Caco-2 (cell line): ENCODE data around the gene PPA1. TPM values are rescaled to one million over a fixed set of nuclear protein-coding genes. Genes with fewer than 3 reads are reported as not detected.
A peak's percentile ranks its signal among the peaks of the same experiment; 100 is the strongest.

Experiments used
- BruUV-seq: library from RNA; stranded (reverse); fragments of 400-500 nt; replicated peaks from 2 replicates; lab custom pipeline; 2021; lab: Mats Ljungman, UMichigan
- CTCF ChIA-PET: fragments of 300-600 bp; sonication (Branson Sonifier 250); formaldehyde crosslinking; loops from one replicate; lab custom pipeline; 2022; ENCODE audit warnings: antibody characterized with exemption; lab: Charles Lee
- POLR2A ChIA-PET: fragments of 300-600 bp; sonication (Branson Sonifier 250); formaldehyde crosslinking; loops from one replicate; lab custom pipeline; 2022; ENCODE audit warnings: antibody characterized with exemption; lab: Charles Lee
- DNase-seq, 2 experiments: peaks; one replicate each; pipeline versions ENCODE4 v3.0.0 to v3.0.0-alpha.2; 2020 to 2022
- H3K27me3 ChIP-seq: replicated peaks from 2 replicates; pipeline ENCODE4 v1.6.0; 2011; ENCODE audit warnings: low read length; ENCODE audit not compliant: control insufficient read depth, insufficient read depth
- H3K36me3 ChIP-seq: 2 replicates; pipeline ENCODE4 v1.5.1; 2011; ENCODE audit warnings: low read length; ENCODE audit not compliant: control insufficient read depth, insufficient read depth
- H3K4me1 ChIP-seq: fragments of 250-450 bp; sonication (Bioruptor Pico); 2 replicates; pipeline ENCODE4 v1.5.1; 2020; ENCODE audit warnings: mild to moderate bottlenecking
- H3K4me3 ChIP-seq: 2 replicates; pipeline ENCODE4 v1.5.1; 2011; ENCODE audit warnings: low read depth, mild to moderate bottlenecking, control low read depth, low read length
- H3K9me3 ChIP-seq: fragments of 250-450 bp; sonication (Bioruptor Pico); 2 replicates; pipeline ENCODE4 v1.5.1; 2020; ENCODE audit warnings: mild to moderate bottlenecking, moderate library complexity
- H3K27ac Mint-ChIP-seq: one replicate; pipeline ENCODE4 v1.8.0; 2022; ENCODE audit warnings: mixed read lengths; ENCODE audit not compliant: unreplicated experiment
- H3K27me3 Mint-ChIP-seq: one replicate; pipeline ENCODE4 v1.8.0; 2022; ENCODE audit warnings: mixed read lengths; ENCODE audit not compliant: insufficient read depth, unreplicated experiment
- H3K36me3 Mint-ChIP-seq: one replicate; pipeline ENCODE4 v1.8.0; 2022; ENCODE audit warnings: mild to moderate bottlenecking, mixed read lengths; ENCODE audit not compliant: insufficient read depth, unreplicated experiment
- H3K4me1 Mint-ChIP-seq: one replicate; pipeline ENCODE4 v1.8.0; 2022; ENCODE audit warnings: low read depth, mixed read lengths; ENCODE audit not compliant: unreplicated experiment
- H3K4me3 Mint-ChIP-seq: one replicate; pipeline ENCODE4 v1.8.0; 2022; ENCODE audit warnings: mild to moderate bottlenecking, moderate library complexity, mixed read lengths; ENCODE audit not compliant: unreplicated experiment
- H3K9me3 Mint-ChIP-seq: one replicate; pipeline ENCODE4 v1.8.0; 2022; ENCODE audit warnings: mixed read lengths; ENCODE audit not compliant: unreplicated experiment
- intact Hi-C: fragments of 100-400 bp; cut with micrococcal nuclease; formaldehyde crosslinking; loops from one replicate; pipeline ENCODE4 v1.10.0; 2022; ENCODE audit not compliant: unreplicated experiment
- total RNA-seq: library from RNA; stranded (reverse); gene quantifications from 2 replicates; pipeline ENCODE4 v1.2.3, GENCODE V29; 2022
- TF ChIP-seq, protein P1 (sequence below), 2 experiments: fragments of 200-600 bp in 1 of 2; IDR thresholded peaks; 1 replicate in 1 of 2; 2 replicates in 1 of 2; pipeline versions ENCODE4 v1.5.1 to v1.8.0; 2011 to 2022; ENCODE audit warnings: antibody characterized with exemption in 1 of 2, control low read depth in 1 of 2, inconsistent platforms in 1 of 2, low read depth in 1 of 2, low read length in 1 of 2, mild to moderate bottlenecking in 1 of 2, moderate library complexity in 1 of 2; ENCODE audit not compliant: insufficient read depth in 1 of 2, severe bottlenecking in 1 of 2, unreplicated experiment in 1 of 2

PPA1 gene
- total RNA-seq, 1 experiment from 2014 or later: 350 TPM

DNA sequence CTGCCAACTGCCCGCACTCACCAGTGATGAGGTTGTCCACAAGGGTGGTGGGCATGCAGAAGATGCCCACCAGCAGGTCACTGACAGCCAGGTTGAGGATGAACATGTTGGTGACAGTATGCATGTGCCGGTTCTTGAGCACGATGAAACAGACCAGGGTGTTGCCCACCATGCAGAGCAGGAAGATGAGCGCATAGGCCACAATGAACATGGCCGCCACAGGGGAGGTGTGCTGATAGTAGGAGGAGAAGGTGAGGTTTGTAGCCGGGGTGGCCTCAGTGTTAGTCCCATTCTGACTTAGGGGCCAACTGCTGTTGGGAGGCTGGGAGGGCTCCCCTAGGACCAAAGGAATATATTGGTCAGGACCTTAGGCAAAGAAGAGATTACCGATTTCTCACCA, 32.8 kb upstream of the PPA1 start:
- no peaks in the 10 kb centered on the region for H3K27me3 Mint-ChIP-seq
- peak in 1 of 2 experiments; percentile 32 for DNase-seq
- H3K4me1 Mint-ChIP-seq: peaks cover 6% of the 10 kb centered on the region
- ChIA-PET POLR2A (no interaction called here), CTCF (interaction anchor here (0.9 to 3.5 kb wide), 18 partner anchors 20 to 138 kb away, joined by 3 to 214 read pairs (median 12); partner anchors contain the start of genes EIF4EBP2, PPA1 and TYSND1)
- intact Hi-C loops: no loop called here
- BruUV-seq: no TSS peak
- H3K36me3 Mint-ChIP-seq: no peaks in the 10 kb centered on the region
- Histone ChIP-seq H3K4me3 (no peak overlapping the region), H3K4me1 (no peaks in the 10 kb centered on the region; the same call in 1 of the 2 replicates), H3K36me3 (no peaks in the 10 kb centered on the region), H3K9me3 (peaks cover 14% of the 10 kb centered on the region), H3K27me3 (no peaks in the 10 kb centered on the region; the same call in 1 of the 2 replicates)
- peaks cover 15% of the 10 kb centered on the region for H3K9me3 Mint-ChIP-seq
- no peak overlapping the region for H3K4me3 Mint-ChIP-seq
- no peak overlapping the region for H3K27ac Mint-ChIP-seq
- TF ChIP-seq, protein P1, sequence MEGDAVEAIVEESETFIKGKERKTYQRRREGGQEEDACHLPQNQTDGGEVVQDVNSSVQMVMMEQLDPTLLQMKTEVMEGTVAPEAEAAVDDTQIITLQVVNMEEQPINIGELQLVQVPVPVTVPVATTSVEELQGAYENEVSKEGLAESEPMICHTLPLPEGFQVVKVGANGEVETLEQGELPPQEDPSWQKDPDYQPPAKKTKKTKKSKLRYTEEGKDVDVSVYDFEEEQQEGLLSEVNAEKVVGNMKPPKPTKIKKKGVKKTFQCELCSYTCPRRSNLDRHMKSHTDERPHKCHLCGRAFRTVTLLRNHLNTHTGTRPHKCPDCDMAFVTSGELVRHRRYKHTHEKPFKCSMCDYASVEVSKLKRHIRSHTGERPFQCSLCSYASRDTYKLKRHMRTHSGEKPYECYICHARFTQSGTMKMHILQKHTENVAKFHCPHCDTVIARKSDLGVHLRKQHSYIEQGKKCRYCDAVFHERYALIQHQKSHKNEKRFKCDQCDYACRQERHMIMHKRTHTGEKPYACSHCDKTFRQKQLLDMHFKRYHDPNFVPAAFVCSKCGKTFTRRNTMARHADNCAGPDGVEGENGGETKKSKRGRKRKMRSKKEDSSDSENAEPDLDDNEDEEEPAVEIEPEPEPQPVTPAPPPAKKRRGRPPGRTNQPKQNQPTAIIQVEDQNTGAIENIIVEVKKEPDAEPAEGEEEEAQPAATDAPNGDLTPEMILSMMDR (IDR thresholded peaks at IDR 0.05; ENCODE audit: insufficient read depth in 1 of 2, low read depth in 1 of 2, low read length in 1 of 2, severe bottlenecking in 1 of 2, unreplicated experiment in 1 of 2): no peak

DNA sequence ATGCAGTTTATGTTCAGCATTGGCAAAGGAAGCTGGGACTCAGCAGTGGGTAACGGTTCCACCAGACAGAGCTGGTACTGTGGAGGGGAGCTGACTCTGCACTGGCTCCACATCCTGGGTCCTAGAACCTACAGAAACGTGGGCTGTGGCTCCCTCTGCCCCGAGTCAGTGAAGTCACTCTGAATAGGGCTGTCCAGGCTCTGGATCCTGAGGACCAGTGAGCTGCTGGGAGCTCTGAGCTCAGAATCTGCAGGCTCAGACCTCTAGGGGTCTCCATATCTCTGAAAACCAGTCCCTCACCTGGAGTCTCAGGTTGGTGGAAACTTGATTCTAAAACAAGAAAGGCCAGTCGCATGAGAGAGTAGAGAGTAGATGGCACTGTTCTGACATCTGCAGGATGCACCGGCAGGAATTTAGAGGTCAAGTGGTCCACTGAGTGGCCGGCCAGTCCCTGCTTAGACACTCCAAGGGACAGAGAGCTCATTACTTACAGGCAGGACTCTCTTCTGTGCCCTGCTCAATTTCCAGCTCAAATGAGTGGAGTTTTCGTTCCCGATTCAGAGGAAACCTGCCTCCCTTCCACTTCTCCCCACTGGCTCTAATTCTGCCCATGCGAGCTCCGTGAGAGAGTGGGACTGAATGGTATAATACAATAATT, 31.9 kb upstream of the PPA1 start:
- POLR2A ChIA-PET: interaction anchor here (0.8 to 1.6 kb wide), 4 partner anchors 32 to 119 kb away, joined by 3 to 21 read pairs (median 6); partner anchors contain the start of genes PPA1 and TYSND1

DNA sequence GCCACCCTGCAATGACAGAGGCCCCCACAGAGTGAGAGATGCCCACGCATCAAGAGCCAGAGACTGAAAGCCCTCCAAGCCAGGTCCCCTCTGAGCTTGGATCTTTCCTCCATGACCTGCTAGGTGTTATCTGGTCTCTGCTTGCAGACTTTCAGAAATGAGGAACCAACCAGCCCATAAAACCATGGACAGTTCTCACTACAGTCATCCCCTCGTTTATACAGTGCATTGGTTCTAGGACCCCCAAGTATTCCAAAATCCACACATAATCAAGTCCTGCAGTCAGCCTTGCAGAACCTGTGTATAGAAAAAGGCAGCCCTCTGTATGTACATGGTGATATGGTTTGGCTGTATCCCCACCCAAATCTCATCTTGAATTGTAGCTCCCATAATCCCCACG, 27.5 kb upstream of the PPA1 start:
- intact Hi-C loops: no loop called here
- peaks cover 19% of the 10 kb centered on the region for H3K9me3 Mint-ChIP-seq
- Histone ChIP-seq H3K27me3 (no peaks in the 10 kb centered on the region), H3K4me3 (no peak overlapping the region), H3K4me1 (peaks cover 24% of the 10 kb centered on the region), H3K36me3 (no peaks in the 10 kb centered on the region), H3K9me3 (peaks cover 17% of the 10 kb centered on the region)
- no peak overlapping the region for H3K4me3 Mint-ChIP-seq
- no peaks in the 10 kb centered on the region for H3K27me3 Mint-ChIP-seq
- H3K4me1 Mint-ChIP-seq: peaks cover 16% of the 10 kb centered on the region
- no peak overlapping the region for H3K27ac Mint-ChIP-seq
- no TSS peak for BruUV-seq
- POLR2A ChIA-PET: no interaction called here
- CTCF ChIA-PET: interaction anchor here (0.7 to 4.1 kb wide), 2 partner anchors 39 to 103 kb away, joined by 3 to 17 read pairs; no protein-coding TSS in a partner anchor
- TF ChIP-seq, protein P1 (IDR thresholded peaks at IDR 0.05; ENCODE audit: insufficient read depth in 1 of 2, low read depth in 1 of 2, low read length in 1 of 2, severe bottlenecking in 1 of 2, unreplicated experiment in 1 of 2): no peak
- peaks cover 4% of the 10 kb centered on the region for H3K36me3 Mint-ChIP-seq
- DNase-seq: no peak

More for the DNA sequence above, 31.9 kb upstream of the PPA1 start:
- CTCF ChIA-PET: interaction anchor here (0.5 to 3.5 kb wide), 57 partner anchors 8 to 760 kb away, joined by 3 to 214 read pairs (median 5); partner anchors contain the start of genes EIF4EBP2, PPA1, SAR1A and TYSND1
- H3K36me3 Mint-ChIP-seq: no peaks in the 10 kb centered on the region
- H3K4me1 Mint-ChIP-seq: peaks cover 6% of the 10 kb centered on the region
- no peak overlapping the region for H3K4me3 Mint-ChIP-seq
- no peak overlapping the region for H3K27ac Mint-ChIP-seq
- TF ChIP-seq, protein P1 (IDR thresholded peaks at IDR 0.05; ENCODE audit: insufficient read depth in 1 of 2, low read depth in 1 of 2, low read length in 1 of 2, severe bottlenecking in 1 of 2, unreplicated experiment in 1 of 2): peak; percentile 75 to 97
- Histone ChIP-seq H3K27me3 (no peaks in the 10 kb centered on the region; the same call in 1 of the 2 replicates), H3K4me1 (no peaks in the 10 kb centered on the region; the same call in 1 of the 2 replicates), H3K4me3 (no peak overlapping the region), H3K9me3 (peaks cover 17% of the 10 kb centered on the region), H3K36me3 (no peaks in the 10 kb centered on the region)
- intact Hi-C loops: loop anchor here (1.0 to 2.0 kb wide), 7 partner anchors 32 to 122 kb away; partner anchors contain the start of gene PPA1
- BruUV-seq: no TSS peak
- DNase-seq: peak; percentile 86 to 88
- no peaks in the 10 kb centered on the region for H3K27me3 Mint-ChIP-seq
- H3K9me3 Mint-ChIP-seq: peaks cover 19% of the 10 kb centered on the region
